PC-3 (cell line): Measurements from ENCODE around the gene PROSER1. TPM values are rescaled to one million over a fixed set of nuclear protein-coding genes. Genes with fewer than 3 reads are reported as not detected.

Experiments
- ATAC-seq: fragments of 200-7000 bp; cut with Tn5 transposase; 2 replicates; pipeline ENCODE4 v1.9.1; 2020; ENCODE audit warnings: mild to moderate bottlenecking, moderate library complexity
- BruUV-seq: library from RNA; stranded (reverse); fragments of 400-500 nt; replicated peaks from 2 replicates; lab custom pipeline; 2021; lab: Mats Ljungman, UMichigan
- CTCF ChIA-PET: fragments of 300-600 bp; sonication (Branson Sonifier 250); formaldehyde crosslinking; loops from one replicate; lab custom pipeline; 2022; ENCODE audit warnings: antibody characterized with exemption; lab: Charles Lee
- POLR2A ChIA-PET: fragments of 300-600 bp; sonication (Branson Sonifier 250); formaldehyde crosslinking; loops from one replicate; lab custom pipeline; 2022; ENCODE audit warnings: antibody characterized with exemption; ENCODE audit not compliant: unreplicated experiment; lab: Charles Lee
- DNase-seq: peaks from one replicate; pipeline ENCODE4 v3.0.0-alpha.2; 2015
- H2AFZ ChIP-seq: fragments of 300-600 bp; sonication (generic); 2 replicates; pipeline ENCODE4 v1.6.0; 2016; ENCODE audit warnings: antibody characterized with exemption, low read length
- H3F3A ChIP-seq: fragments of 300-600 bp; sonication (generic); one replicate; pipeline ENCODE4 v1.6.0; 2017; ENCODE audit warnings: antibody characterized with exemption, low read length, control low read depth, mild to moderate bottlenecking; ENCODE audit not compliant: unreplicated experiment
- H3K27ac ChIP-seq: fragments of 300-600 bp; sonication (generic); 2 replicates; pipeline ENCODE4 v1.5.1; 2016; ENCODE audit warnings: mild to moderate bottlenecking, low read length
- H3K27me3 ChIP-seq: fragments of 300-600 bp; sonication (generic); 2 replicates; pipeline ENCODE4 v1.6.1; 2016; ENCODE audit warnings: low read length, mixed read lengths
- H3K36me3 ChIP-seq: fragments of 300-600 bp; sonication (generic); 2 replicates; pipeline ENCODE4 v1.6.1; 2016; ENCODE audit warnings: low read depth, mixed run types, low read length, mixed read lengths
- H3K4me1 ChIP-seq: fragments of 300-600 bp; sonication (generic); 2 replicates; pipeline ENCODE4 v1.5.1; 2016; ENCODE audit warnings: low read length; ENCODE audit not compliant: insufficient read depth
- H3K4me2 ChIP-seq: fragments of 300-600 bp; sonication (generic); 2 replicates; pipeline ENCODE4 v1.6.0; 2016; ENCODE audit warnings: low read length
- H3K4me3 ChIP-seq: fragments of 300-600 bp; sonication (generic); 2 replicates; pipeline ENCODE4 v1.5.1; 2016; ENCODE audit warnings: mild to moderate bottlenecking, low read length, mixed read lengths
- H3K79me2 ChIP-seq: fragments of 300-600 bp; sonication (generic); 2 replicates; pipeline ENCODE4 v1.6.1; 2017; ENCODE audit warnings: low read length, mixed read lengths
- H3K9ac ChIP-seq: fragments of 300-600 bp; sonication (generic); 2 replicates; pipeline ENCODE4 v1.6.0; 2016; ENCODE audit warnings: mild to moderate bottlenecking, low read length
- H3K9me2 ChIP-seq: fragments of 300-600 bp; sonication (generic); replicated peaks from 2 replicates; pipeline ENCODE4 v1.6.1; 2016; ENCODE audit warnings: mixed run types, low read length, mixed read lengths
- H3K9me3 ChIP-seq: fragments of 300-600 bp; sonication (generic); 2 replicates; pipeline ENCODE4 v1.6.1; 2016; ENCODE audit warnings: low read length, mixed read lengths
- H4K20me1 ChIP-seq: fragments of 300-600 bp; sonication (generic); 2 replicates; pipeline ENCODE4 v1.6.1; 2016; ENCODE audit warnings: low read length, mixed read lengths
- CTCF ChIP-seq: fragments of 300-600 bp; sonication (generic); conservative IDR thresholded peaks from 2 replicates; pipeline ENCODE4 v1.5.1; 2017; ENCODE audit warnings: antibody characterized with exemption, low read depth, mild to moderate bottlenecking, low read length
- EZH2 ChIP-seq: fragments of 300-600 bp; sonication (generic); IDR thresholded peaks from one replicate; pipeline ENCODE4 v1.6.1; 2017; ENCODE audit warnings: antibody characterized with exemption, mild to moderate bottlenecking, low read length; ENCODE audit not compliant: unreplicated experiment
- EZH2phosphoT487 ChIP-seq: fragments of 300-600 bp; sonication (generic); IDR thresholded peaks from 2 replicates; pipeline ENCODE4 v1.6.1; 2018; ENCODE audit warnings: mild to moderate bottlenecking, antibody characterized with exemption, low read length, borderline replicate concordance
- intact Hi-C: fragments of 100-400 bp; cut with micrococcal nuclease; formaldehyde crosslinking; loops from 2 replicates; pipeline ENCODE4 v1.9.0; 2023
- total RNA-seq: library from RNA; depleted of rRNA; stranded (reverse); fragments of >200 nt; gene quantifications from 2 replicates; pipeline ENCODE4 v1.2.3, GENCODE V29; 2014

Gene PROSER1
- total RNA-seq, 1 experiment from 2014 or later: 6.6 TPM

GRCh38 chr13:39051157-39051556 lies 13.3 kb upstream of the PROSER1 start:
- DNase-seq (peak; percentile 52), ATAC-seq (no peak)
- Histone ChIP-seq H3K9me2 (no peaks in the 10 kb centered on the region), H3K27me3 (no peaks in the 10 kb centered on the region), H3F3A (no peaks in the 10 kb centered on the region), H3K79me2 (no peaks in the 10 kb centered on the region), H3K4me1 (no peaks in the 10 kb centered on the region), H3K4me2 (no peak overlapping the region), H3K9ac (no peak overlapping the region), H3K36me3 (no peaks in the 10 kb centered on the region), H3K27ac (no peak overlapping the region), H2AFZ (no peak overlapping the region), H3K4me3 (no peak overlapping the region), H4K20me1 (no peaks in the 10 kb centered on the region), H3K9me3 (no peaks in the 10 kb centered on the region)
- intact Hi-C loops: loop anchor here (1.0 to 2.0 kb wide), 3 partner anchors 214 to 625 kb away; no protein-coding TSS in a partner anchor
- TF ChIP-seq EZH2 (no peak), EZH2phosphoT487 (no peak), CTCF (peak; percentile 61)
- POLR2A ChIA-PET: no interaction called here
- BruUV-seq: no TSS peak
- CTCF ChIA-PET: interaction anchor here (0.5 to 1.2 kb wide), 9 partner anchors 33 to 565 kb away, joined by 3 to 5 read pairs (median 3); partner anchors contain the start of gene LHFPL6

- ChIA-PET CTCF (no interaction called here), POLR2A (no interaction called here)
- Histone ChIP-seq H4K20me1 (no peaks in the 10 kb centered on the region), H3K4me3 (no peak overlapping the region), H3K36me3 (no peaks in the 10 kb centered on the region), H3K4me2 (no peak overlapping the region), H3K9me2 (no peaks in the 10 kb centered on the region), H2AFZ (no peak overlapping the region), H3K9me3 (no peaks in the 10 kb centered on the region), H3K27ac (no peak overlapping the region), H3K9ac (no peak overlapping the region), H3F3A (no peaks in the 10 kb centered on the region), H3K4me1 (no peaks in the 10 kb centered on the region), H3K27me3 (no peaks in the 10 kb centered on the region), H3K79me2 (no peaks in the 10 kb centered on the region)
- ATAC-seq (no peak), DNase-seq (no peak)
- intact Hi-C loops: no loop called here
- BruUV-seq: no TSS peak
- no peak for TF ChIP-seq EZH2phosphoT487
- no peak for TF ChIP-seq EZH2
- no peak for TF ChIP-seq CTCF
These were observed 11.4 kb upstream of the PROSER1 start for GRCh38 chr13:39049274-39049673.

- Histone ChIP-seq H3K9ac (no peak overlapping the region), H3K27ac (no peak overlapping the region), H3K4me2 (no peak overlapping the region), H3K79me2 (no peaks in the 10 kb centered on the region), H3K36me3 (no peaks in the 10 kb centered on the region), H3K4me3 (no peak overlapping the region), H3F3A (no peaks in the 10 kb centered on the region), H3K9me2 (no peaks in the 10 kb centered on the region), H3K4me1 (no peaks in the 10 kb centered on the region), H2AFZ (no peak overlapping the region), H3K27me3 (no peaks in the 10 kb centered on the region), H4K20me1 (no peaks in the 10 kb centered on the region), H3K9me3 (no peaks in the 10 kb centered on the region)
- intact Hi-C loops: no loop called here
- ChIA-PET CTCF (no interaction called here), POLR2A (no interaction called here)
- TF ChIP-seq CTCF (no peak), EZH2 (no peak), EZH2phosphoT487 (no peak)
- no TSS peak for BruUV-seq
- DNase-seq (no peak), ATAC-seq (no peak)
These were observed 10.9 kb upstream of the PROSER1 start for GRCh38 chr13:39048806-39049205.
